OCI-LY3 (cell line): ENCODE measurements around the gene BEAN1.

Experiments
- H2AFZ ChIP-seq: fragments of 200-600, 300-600 bp; shearing (Covaris generic); 2 replicates; pipeline ENCODE4 v1.6.0; 2014; ENCODE audit warnings: antibody characterized with exemption, low read depth, low read length
- H3K27ac ChIP-seq: fragments of 200-600, 300-600 bp; sonication (generic); 2 replicates; pipeline ENCODE4 v1.5.1; 2014; ENCODE audit warnings: mild to moderate bottlenecking, low read length, moderate library complexity, mixed read lengths
- H3K27me3 ChIP-seq: fragments of 200-600, 300-600 bp; sonication (generic); 2 replicates; pipeline ENCODE4 v1.6.1; 2014; ENCODE audit warnings: low read depth, low read length, mixed read lengths
- H3K36me3 ChIP-seq: fragments of 200-600, 300-600 bp; sonication (generic); replicated peaks from 2 replicates; pipeline ENCODE3; 2014; ENCODE audit warnings: low read depth, low read length, mixed read lengths
- H3K4me1 ChIP-seq: fragments of 300-600, 200-600 bp; sonication (generic); 2 replicates; pipeline ENCODE4 v1.6.1; 2014; ENCODE audit warnings: low read length, mixed read lengths
- H3K4me2 ChIP-seq: fragments of 200-600, 300-600 bp; sonication (generic); 2 replicates; pipeline ENCODE4 v1.6.1; 2014; ENCODE audit warnings: low read length, mixed read lengths
- H3K4me3 ChIP-seq: fragments of 300-600, 200-600 bp; sonication (generic); 2 replicates; pipeline ENCODE4 v1.5.1; 2014; ENCODE audit warnings: antibody characterized with exemption, mild to moderate bottlenecking, low read length, moderate library complexity
- H3K79me2 ChIP-seq: fragments of 300-600, 200-600 bp; shearing (Covaris generic); 2 replicates; pipeline ENCODE4 v1.6.1; 2014; ENCODE audit warnings: mild to moderate bottlenecking, low read length, mixed read lengths
- H3K9ac ChIP-seq: fragments of 300-600, 200-600 bp; shearing (Covaris generic); 2 replicates; pipeline ENCODE4 v1.6.0; 2014; ENCODE audit warnings: mild to moderate bottlenecking, low read length, moderate library complexity
- H3K9me3 ChIP-seq: fragments of 200-600, 300-600 bp; shearing (Covaris generic); 2 replicates; pipeline ENCODE4 v1.6.1; 2014; ENCODE audit warnings: low read length, mixed read lengths; ENCODE audit not compliant: insufficient read depth
- H4K20me1 ChIP-seq: fragments of 200-600, 300-600 bp; sonication (generic); 2 replicates; pipeline ENCODE4 v1.6.1; 2016; ENCODE audit warnings: low read length, mixed read lengths; ENCODE audit not compliant: insufficient read depth
- EZH2phosphoT487 ChIP-seq: fragments of 200-600 bp; shearing (Covaris generic); IDR thresholded peaks from 2 replicates; pipeline ENCODE4 v1.6.1; 2018; ENCODE audit warnings: antibody characterized with exemption, mixed run types, low read depth
- TF ChIP-seq, protein P1 (sequence below): fragments of 200-600, 300-600 bp; sonication (generic); IDR thresholded peaks from 2 replicates; pipeline ENCODE4 v1.5.1; 2014; ENCODE audit warnings: antibody characterized with exemption, low read length, low read depth

Gene BEAN1

DNA sequence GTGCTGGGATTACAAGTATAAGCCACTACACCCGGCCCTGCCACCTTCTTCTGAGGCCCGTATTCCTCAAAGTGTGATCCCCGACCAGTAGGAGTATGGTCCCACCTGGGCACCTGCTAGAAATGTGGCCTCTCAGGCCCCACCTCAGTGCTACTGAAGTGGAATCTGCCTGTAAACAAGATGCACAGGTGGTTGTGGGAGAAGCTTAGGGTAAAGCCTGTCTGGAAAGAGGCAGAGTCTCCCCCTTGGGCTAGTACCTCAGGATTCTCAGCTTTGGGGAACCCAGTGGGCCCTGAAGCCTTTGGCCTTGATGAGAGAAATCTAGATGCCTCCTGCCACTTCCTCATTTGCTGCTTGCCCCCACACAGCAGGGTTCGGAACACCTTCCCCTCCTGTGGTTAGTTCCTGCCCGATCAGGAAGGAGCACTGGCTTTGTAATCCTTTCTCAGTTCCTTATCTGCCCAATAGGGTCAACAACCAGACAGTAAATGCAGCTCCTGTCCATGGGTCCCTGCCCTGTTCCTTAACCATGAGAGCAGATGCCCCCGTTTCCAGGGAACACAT lies 97.6 kb downstream of the BEAN1 start:
- peak overlapping the region; percentile 64 for H3K4me2 ChIP-seq
- no peaks in the 10 kb centered on the region for H4K20me1 ChIP-seq
- no peak overlapping the region for H2AFZ ChIP-seq
- TF ChIP-seq, protein P1, sequence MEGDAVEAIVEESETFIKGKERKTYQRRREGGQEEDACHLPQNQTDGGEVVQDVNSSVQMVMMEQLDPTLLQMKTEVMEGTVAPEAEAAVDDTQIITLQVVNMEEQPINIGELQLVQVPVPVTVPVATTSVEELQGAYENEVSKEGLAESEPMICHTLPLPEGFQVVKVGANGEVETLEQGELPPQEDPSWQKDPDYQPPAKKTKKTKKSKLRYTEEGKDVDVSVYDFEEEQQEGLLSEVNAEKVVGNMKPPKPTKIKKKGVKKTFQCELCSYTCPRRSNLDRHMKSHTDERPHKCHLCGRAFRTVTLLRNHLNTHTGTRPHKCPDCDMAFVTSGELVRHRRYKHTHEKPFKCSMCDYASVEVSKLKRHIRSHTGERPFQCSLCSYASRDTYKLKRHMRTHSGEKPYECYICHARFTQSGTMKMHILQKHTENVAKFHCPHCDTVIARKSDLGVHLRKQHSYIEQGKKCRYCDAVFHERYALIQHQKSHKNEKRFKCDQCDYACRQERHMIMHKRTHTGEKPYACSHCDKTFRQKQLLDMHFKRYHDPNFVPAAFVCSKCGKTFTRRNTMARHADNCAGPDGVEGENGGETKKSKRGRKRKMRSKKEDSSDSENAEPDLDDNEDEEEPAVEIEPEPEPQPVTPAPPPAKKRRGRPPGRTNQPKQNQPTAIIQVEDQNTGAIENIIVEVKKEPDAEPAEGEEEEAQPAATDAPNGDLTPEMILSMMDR, result no peak
- TF ChIP-seq EZH2phosphoT487, result 0 out of 2 replicates have a peak, but pooled peaks have one; percentile 74
- H3K9me3 ChIP-seq, result no peaks in the 10 kb centered on the region
- H3K4me3 ChIP-seq, result peak overlapping the region; percentile 45
- peaks cover 34% of the 10 kb centered on the region for H3K27me3 ChIP-seq
- peak overlapping the region; percentile 36 for H3K27ac ChIP-seq
- H3K36me3 ChIP-seq, result no peaks in the 10 kb centered on the region
- peaks cover 60% of the 10 kb centered on the region for H3K4me1 ChIP-seq
- peak overlapping the region; percentile 39; the same call in 1 of the 2 replicates for H3K9ac ChIP-seq
- no peaks in the 10 kb centered on the region for H3K79me2 ChIP-seq

DNA sequence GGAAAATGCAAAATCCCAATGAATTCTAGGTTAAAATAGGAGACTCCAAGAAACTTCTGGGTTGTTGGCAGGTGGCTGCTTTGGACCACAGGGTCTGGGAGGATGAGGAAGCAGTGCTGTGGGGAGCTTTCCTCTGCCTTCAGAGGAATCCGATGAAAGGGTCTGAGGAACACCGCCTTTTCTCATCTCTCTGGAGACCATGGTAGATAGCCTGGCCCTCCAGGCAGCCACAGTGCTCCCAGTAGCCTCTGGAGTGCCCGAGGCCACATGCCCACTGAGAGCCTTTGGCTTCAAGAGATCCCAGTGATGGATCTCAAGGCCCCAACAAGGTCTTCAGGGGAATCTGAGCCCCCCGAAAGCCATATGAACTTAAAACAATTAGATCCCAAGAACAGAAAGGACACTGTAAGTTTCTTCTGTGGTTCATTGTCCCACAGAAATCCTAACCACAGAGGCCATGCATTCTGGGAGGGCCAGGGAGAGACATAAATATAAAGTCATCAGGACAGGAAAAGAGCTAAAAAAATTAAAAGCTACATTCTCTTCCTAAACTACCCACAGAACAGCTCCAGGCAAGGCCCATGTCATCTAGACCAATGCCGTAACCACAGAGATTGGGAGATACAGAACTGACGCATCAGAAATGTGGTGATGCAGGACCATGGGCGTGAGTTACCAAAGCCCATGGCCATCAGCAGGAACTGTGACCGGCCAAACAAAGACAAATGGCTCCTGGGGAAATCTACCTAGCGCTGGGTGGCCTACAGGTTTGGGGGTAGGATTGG lies 98.5 kb downstream of the BEAN1 start:
- Histone ChIP-seq H3K4me1 (peaks cover 51% of the 10 kb centered on the region), H3K27me3 (peaks cover 34% of the 10 kb centered on the region), H2AFZ (no peak overlapping the region), H3K9me3 (no peaks in the 10 kb centered on the region), H3K4me3 (no peak overlapping the region), H3K9ac (no peak overlapping the region), H3K4me2 (no peak overlapping the region), H4K20me1 (no peaks in the 10 kb centered on the region), H3K27ac (no peak overlapping the region), H3K36me3 (no peaks in the 10 kb centered on the region), H3K79me2 (no peaks in the 10 kb centered on the region)
- TF ChIP-seq, protein P1, result no peak
- no peak for TF ChIP-seq EZH2phosphoT487

DNA sequence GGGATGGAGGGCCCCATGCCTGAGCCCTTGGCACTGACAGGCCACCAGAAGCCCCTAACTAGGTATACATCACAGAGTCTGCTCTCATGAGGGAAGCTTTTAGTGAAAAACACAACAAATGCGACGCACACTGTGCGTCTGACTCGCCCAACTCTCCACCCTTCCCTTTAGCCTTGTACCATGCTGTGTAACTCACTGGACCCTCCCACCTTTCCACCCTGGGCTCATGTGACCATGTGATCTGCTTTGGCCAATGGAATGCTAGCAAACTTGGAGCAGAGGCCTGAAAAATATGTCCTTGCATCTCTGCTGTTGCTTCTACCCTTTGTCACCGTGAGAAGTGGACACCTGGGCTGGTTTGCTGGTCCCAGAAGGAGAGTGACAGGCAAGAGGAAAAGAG lies 101.2 kb downstream of the BEAN1 start:
- Histone ChIP-seq H2AFZ (no peak overlapping the region), H3K4me3 (no peak overlapping the region), H3K4me2 (no peak overlapping the region), H3K36me3 (no peaks in the 10 kb centered on the region), H3K27me3 (peaks cover 22% of the 10 kb centered on the region), H3K27ac (no peak overlapping the region), H4K20me1 (no peaks in the 10 kb centered on the region), H3K9me3 (no peaks in the 10 kb centered on the region), H3K9ac (no peak overlapping the region), H3K4me1 (peaks cover 24% of the 10 kb centered on the region), H3K79me2 (no peaks in the 10 kb centered on the region)
- TF ChIP-seq, protein P1, result no peak
- TF ChIP-seq EZH2phosphoT487, result no peak

DNA sequence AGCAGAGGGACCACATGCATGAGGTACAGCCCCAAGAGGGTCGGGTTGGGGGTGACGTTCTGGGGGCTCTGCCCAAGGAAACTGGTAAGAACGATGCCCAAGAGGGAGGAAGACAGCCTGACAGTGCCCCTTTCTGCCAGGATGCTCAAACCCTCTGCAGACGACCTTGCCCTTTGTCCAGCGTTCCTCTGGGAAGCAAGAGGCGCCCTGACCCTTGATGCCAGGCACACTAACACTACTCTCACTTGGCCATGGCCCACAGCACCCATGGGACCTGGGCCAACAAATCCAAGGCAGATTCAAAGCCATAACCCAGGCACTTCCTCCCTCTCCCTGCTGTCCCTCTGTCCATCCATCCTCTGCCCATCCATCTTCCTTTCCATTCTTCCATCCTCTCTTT lies 102.4 kb downstream of the BEAN1 start:
- H4K20me1 ChIP-seq, result no peaks in the 10 kb centered on the region
- no peak for TF ChIP-seq EZH2phosphoT487
- TF ChIP-seq, protein P1, result no peak
- H3K9me3 ChIP-seq, result no peaks in the 10 kb centered on the region
- peaks cover 12% of the 10 kb centered on the region for H3K4me1 ChIP-seq
- no peak overlapping the region for H2AFZ ChIP-seq
- no peak overlapping the region for H3K4me2 ChIP-seq
- no peaks in the 10 kb centered on the region for H3K79me2 ChIP-seq
- no peak overlapping the region for H3K27ac ChIP-seq
- H3K4me3 ChIP-seq, result no peak overlapping the region
- peaks cover 22% of the 10 kb centered on the region for H3K27me3 ChIP-seq
- no peak overlapping the region for H3K9ac ChIP-seq
- no peaks in the 10 kb centered on the region for H3K36me3 ChIP-seq
